ENCODE measurements around the gene OTOGL.
"Not testable (repeated sequence)": the region's sequence is repeated elsewhere in the genome, so short reads cannot be mapped to it uniquely, and the experiment has no call there.

OTOGL gene

GRCh38 chr12:80230068-80230467, 130.7 kb downstream of the OTOGL start:
- no peak for DNase-seq (ENCODE audit: low spot score)

- no peak for DNase-seq (ENCODE audit: low spot score)
These were observed 133.5 kb downstream of the OTOGL start for GRCh38 chr12:80232837-80233236.

- DNase-seq (ENCODE audit: low spot score), result no peak
These were observed 134.6 kb downstream of the OTOGL start for GRCh38 chr12:80233926-80234325.

- no peak for DNase-seq (ENCODE audit: low spot score)
These were observed 135.3 kb downstream of the OTOGL start for GRCh38 chr12:80234667-80235066.

- DNase-seq (ENCODE audit: low spot score), result no peak
These were observed 136.6 kb downstream of the OTOGL start for GRCh38 chr12:80235944-80236343.

- no peak for DNase-seq (ENCODE audit: low spot score)
These were observed 140.5 kb downstream of the OTOGL start for GRCh38 chr12:80239867-80240266.

GRCh38 chr12:80241576-80242273, 142.4 kb downstream of the OTOGL start:
- no peak for DNase-seq (ENCODE audit: low spot score)

GRCh38 chr12:80242321-80242720, 143.0 kb downstream of the OTOGL start:
- DNase-seq (ENCODE audit: low spot score), result no peak

GRCh38 chr12:80249581-80249980, 150.2 kb downstream of the OTOGL start:
- DNase-seq (ENCODE audit: low spot score), result not testable (repeated sequence)

GRCh38 chr12:80257920-80258319, 158.6 kb downstream of the OTOGL start:
- no peak for DNase-seq (ENCODE audit: low spot score)

- DNase-seq (ENCODE audit: low spot score), result no peak
These were observed 160.9 kb downstream of the OTOGL start for GRCh38 chr12:80260269-80260668.

GRCh38 chr12:80261403-80261802, 162.1 kb downstream of the OTOGL start:
- no peak for DNase-seq (ENCODE audit: low spot score)

- DNase-seq (ENCODE audit: low spot score), result no peak
These were observed 163.0 kb downstream of the OTOGL start for GRCh38 chr12:80262346-80262745.

- no peak for DNase-seq (ENCODE audit: low spot score)
These were observed 163.4 kb downstream of the OTOGL start for GRCh38 chr12:80262771-80263170.

- DNase-seq (ENCODE audit: low spot score), result no peak
These were observed 165.0 kb downstream of the OTOGL start for GRCh38 chr12:80264386-80264785.

- DNase-seq (ENCODE audit: low spot score), result no peak
These were observed 165.6 kb downstream of the OTOGL start for GRCh38 chr12:80264891-80265290.

GRCh38 chr12:80268924-80269749, 169.8 kb downstream of the OTOGL start:
- DNase-seq (ENCODE audit: low spot score), result no peak

- peak; percentile 23 for DNase-seq (ENCODE audit: low spot score)
These were observed 170.6 kb downstream of the OTOGL start for GRCh38 chr12:80269803-80270552.

GRCh38 chr12:80271780-80272179, 172.4 kb downstream of the OTOGL start:
- DNase-seq (ENCODE audit: low spot score), result no peak

GRCh38 chr12:80272387-80272915, 173.1 kb downstream of the OTOGL start:
- no peak for DNase-seq (ENCODE audit: low spot score)

- no peak for DNase-seq (ENCODE audit: low spot score)
These were observed 173.8 kb downstream of the OTOGL start for GRCh38 chr12:80273144-80273543.

- no peak for DNase-seq (ENCODE audit: low spot score)
These were observed 178.4 kb downstream of the OTOGL start for GRCh38 chr12:80277732-80278131.
